ENCODE data around the gene KLHL24. TPM values are rescaled to one million over a fixed set of nuclear protein-coding genes. Genes with fewer than 3 reads are reported as not detected.

The KLHL24 gene
- total RNA-seq, 2 experiments from 2014 or later: 10.5 to 10.8 TPM

GRCh38 chr3:183641882-183642281 lies 6.5 kb downstream of the KLHL24 start:
- Mint-ChIP-seq H3K27ac (no peak overlapping the region), H3K36me3 (ENCODE audit: low read depth) (peaks cover 4% of the 10 kb centered on the region), H3K9me3 (no peaks in the 10 kb centered on the region), H3K27me3 (no peaks in the 10 kb centered on the region), H3K4me1 (ENCODE audit: low read depth) (peaks cover 45% of the 10 kb centered on the region), H3K4me3 (no peak overlapping the region)
- ATAC-seq (no peak), DNase-seq (no peak)
- ChIA-PET CTCF (no interaction called here), POLR2A (interaction anchor here (0.6 kb wide), 1 partner anchor 596 kb away, joined by 3 read pairs; no protein-coding TSS in a partner anchor)
- intact Hi-C loops (cut with micrococcal nuclease): no loop called here
- no peak for TF ChIP-seq CTCF (IDR thresholded peaks at IDR 0.05)

GRCh38 chr3:183644244-183644643 lies 8.8 kb downstream of the KLHL24 start:
- peaks cover 27% of the 10 kb centered on the region for H3K4me1 Mint-ChIP-seq (ENCODE audit: low read depth)
- CTCF ChIA-PET: interaction anchor here (0.8 kb wide), 1 partner anchor 10 kb away, joined by 3 read pairs; no protein-coding TSS in a partner anchor
- intact Hi-C loops (cut with micrococcal nuclease): no loop called here

GRCh38 chr3:183645254-183645653 lies 9.8 kb downstream of the KLHL24 start:
- no peak overlapping the region for H3K4me3 Mint-ChIP-seq
- peaks cover 19% of the 10 kb centered on the region for H3K4me1 Mint-ChIP-seq (ENCODE audit: low read depth)
- TF ChIP-seq CTCF (IDR thresholded peaks at IDR 0.05): no peak
- peaks cover 22% of the 10 kb centered on the region for H3K36me3 Mint-ChIP-seq (ENCODE audit: low read depth)
- no peak overlapping the region for H3K27ac Mint-ChIP-seq
- DNase-seq (no peak), ATAC-seq (no peak)
- H3K27me3 Mint-ChIP-seq: no peaks in the 10 kb centered on the region
- peaks cover 5% of the 10 kb centered on the region for H3K9me3 Mint-ChIP-seq
- CTCF ChIA-PET: interaction anchor here (1.5 kb wide), 2 partner anchors 8 to 10 kb away, joined by 3 read pairs; partner anchors contain the start of gene KLHL24
- intact Hi-C loops (cut with micrococcal nuclease): no loop called here
- POLR2A ChIA-PET: interaction anchor here (0.7 to 1.0 kb wide), 3 partner anchors 9 to 167 kb away, joined by 3 to 4 read pairs (median 4); partner anchors contain the start of gene KLHL24

More at GRCh38 chr3:183644244-183644643, 8.8 kb downstream of the KLHL24 start:
- H3K27me3 Mint-ChIP-seq: no peaks in the 10 kb centered on the region
- peaks cover 2% of the 10 kb centered on the region for H3K9me3 Mint-ChIP-seq
- no peak for DNase-seq
- H3K36me3 Mint-ChIP-seq (ENCODE audit: low read depth): peaks cover 13% of the 10 kb centered on the region
- H3K4me3 Mint-ChIP-seq: no peak overlapping the region
- ATAC-seq: no peak
- H3K27ac Mint-ChIP-seq: no peak overlapping the region
- POLR2A ChIA-PET: interaction anchor here (0.6 to 1.7 kb wide), 3 partner anchors 11 to 152 kb away, joined by 3 to 4 read pairs (median 3); partner anchors contain the start of gene YEATS2
- TF ChIP-seq CTCF (IDR thresholded peaks at IDR 0.05): no peak

GRCh38 chr3:183650554-183650953 lies 15.1 kb downstream of the KLHL24 start:
- no peak for TF ChIP-seq CTCF (IDR thresholded peaks at IDR 0.05)
- CTCF ChIA-PET: interaction anchor here (2.3 kb wide), 1 partner anchor 12 kb away, joined by 4 read pairs; no protein-coding TSS in a partner anchor
- intact Hi-C loops (cut with micrococcal nuclease): no loop called here
- DNase-seq: no peak
- H3K27me3 Mint-ChIP-seq: no peaks in the 10 kb centered on the region
- H3K4me1 Mint-ChIP-seq (ENCODE audit: low read depth): no peaks in the 10 kb centered on the region
- peaks cover 35% of the 10 kb centered on the region for H3K9me3 Mint-ChIP-seq
- no peak for ATAC-seq
- peaks cover 52% of the 10 kb centered on the region for H3K36me3 Mint-ChIP-seq (ENCODE audit: low read depth)
- H3K4me3 Mint-ChIP-seq: no peak overlapping the region
- POLR2A ChIA-PET: interaction anchor here (0.7 to 1.1 kb wide), 2 partner anchors 16 to 123 kb away, joined by 3 to 5 read pairs; no protein-coding TSS in a partner anchor
- H3K27ac Mint-ChIP-seq: no peak overlapping the region

- H3K9me3 Mint-ChIP-seq: peaks cover 36% of the 10 kb centered on the region
- no peak for DNase-seq
- H3K27ac Mint-ChIP-seq: no peak overlapping the region
- H3K4me1 Mint-ChIP-seq (ENCODE audit: low read depth): peaks cover 5% of the 10 kb centered on the region
- no peaks in the 10 kb centered on the region for H3K27me3 Mint-ChIP-seq
- no peak for TF ChIP-seq CTCF (IDR thresholded peaks at IDR 0.05)
- ATAC-seq: no peak
- intact Hi-C loops (cut with micrococcal nuclease): no loop called here
- H3K36me3 Mint-ChIP-seq (ENCODE audit: low read depth): peaks cover 59% of the 10 kb centered on the region
- H3K4me3 Mint-ChIP-seq: no peak overlapping the region
- ChIA-PET POLR2A (no interaction called here), CTCF (no interaction called here)
Observed at GRCh38 chr3:183653209-183654064, 18.0 kb downstream of the KLHL24 start.

All from activated CD8-positive, alpha-beta T cell treated with anti-CD3 and anti-CD28 coated beads for 36 hours (primary cell).